H7 (cell line): ENCODE data around the gene NDFIP1. TPM values are rescaled to one million over a fixed set of nuclear protein-coding genes. Genes with fewer than 3 reads are reported as not detected.
A peak's percentile ranks its signal among the peaks of the same experiment; 100 is the strongest.
"Not testable (repeated sequence)": the region's sequence is repeated elsewhere in the genome, so short reads cannot be mapped to it uniquely, and the experiment has no call there.

Experiments
- DNase-seq: peaks from one replicate; pipeline ENCODE4 v3.0.0; 2012
- H3K27me3 ChIP-seq: 2 replicates; pipeline ENCODE4 v1.6.0; 2011; ENCODE audit warnings: mild to moderate bottlenecking, low read length; ENCODE audit not compliant: control insufficient read depth, insufficient read depth
- H3K36me3 ChIP-seq: replicated peaks from 2 replicates; pipeline ENCODE4 v1.5.1; 2011; ENCODE audit warnings: low read length; ENCODE audit not compliant: control insufficient read depth, insufficient read depth
- H3K4me3 ChIP-seq: 2 replicates; pipeline ENCODE4 v1.5.1; 2011; ENCODE audit warnings: low read depth, mild to moderate bottlenecking, control low read depth, low read length, moderate library complexity; ENCODE audit not compliant: insufficient read depth
- total RNA-seq: library from RNA; depleted of rRNA; stranded (reverse); fragments of >200 nt; shearing (Covaris generic); gene quantifications from 2 replicates; pipeline ENCODE4 v1.2.3, GENCODE V29; 2014

NDFIP1 gene
- total RNA-seq, 1 experiment from 2014 or later = 45.7 TPM

DNA sequence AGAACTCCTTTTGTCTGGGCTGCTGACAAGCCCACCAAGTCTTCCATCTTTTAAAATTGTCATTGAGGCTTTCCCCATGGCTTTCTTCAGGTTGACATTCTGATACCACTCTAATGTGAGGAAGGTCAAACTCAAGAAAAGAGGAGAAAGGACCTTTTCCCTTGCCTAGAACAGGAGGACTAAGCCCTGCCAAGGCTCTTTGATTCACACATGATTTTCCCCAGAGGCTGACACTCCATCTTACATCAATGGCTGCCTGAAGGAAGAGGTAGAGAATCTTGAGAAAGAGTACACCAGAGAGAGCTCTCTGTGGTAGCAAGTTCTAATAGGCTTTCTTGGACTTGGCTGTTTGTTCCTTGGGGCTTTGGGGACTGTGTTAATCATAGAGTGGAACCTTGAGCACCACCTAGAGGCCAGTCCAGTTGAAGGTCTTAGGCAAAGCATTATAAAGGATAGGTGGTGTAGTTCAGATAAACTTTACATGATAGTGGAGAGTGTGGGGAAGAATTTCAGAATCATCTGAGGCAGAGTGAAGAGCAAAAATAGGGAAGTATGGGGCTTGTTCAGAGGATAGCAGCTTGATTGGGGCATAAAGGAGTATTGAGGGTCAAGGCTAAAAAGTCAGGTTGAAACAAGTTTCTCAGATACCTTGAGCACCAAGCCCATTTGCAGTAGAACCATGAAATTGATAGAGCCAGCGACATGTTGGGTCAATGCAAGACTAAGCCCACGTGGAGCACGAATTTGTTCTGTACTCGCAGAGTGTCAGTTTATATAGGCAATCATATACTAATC is 36.7 kb downstream of the NDFIP1 start:
- peak; percentile 70 for DNase-seq
- H3K36me3 ChIP-seq = peaks cover 4% of the 10 kb centered on the region
- H3K4me3 ChIP-seq = no peak overlapping the region
- no peaks in the 10 kb centered on the region for H3K27me3 ChIP-seq

DNA sequence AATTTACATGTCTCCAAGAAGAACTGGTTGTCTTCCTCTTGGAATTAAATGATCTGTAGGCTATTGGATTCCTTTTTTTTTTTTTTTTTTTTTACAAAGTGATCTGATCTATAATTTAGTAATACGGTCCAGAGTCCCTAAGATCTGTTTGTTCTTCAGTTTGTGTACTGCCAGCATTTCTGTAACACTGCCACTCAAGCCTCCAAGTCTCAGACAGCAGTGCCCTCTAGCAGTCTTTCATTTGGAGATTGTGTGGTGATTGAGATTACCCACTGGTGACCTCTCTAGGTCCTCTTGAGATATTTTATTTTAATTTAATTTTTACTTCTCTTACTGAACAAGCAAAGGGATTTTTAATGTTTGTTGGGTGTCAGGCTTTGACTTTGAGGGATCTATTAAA is 40.8 kb downstream of the NDFIP1 start:
- peaks cover 4% of the 10 kb centered on the region for H3K36me3 ChIP-seq
- DNase-seq = no peak
- H3K4me3 ChIP-seq = no peak overlapping the region
- H3K27me3 ChIP-seq = no peaks in the 10 kb centered on the region

DNA sequence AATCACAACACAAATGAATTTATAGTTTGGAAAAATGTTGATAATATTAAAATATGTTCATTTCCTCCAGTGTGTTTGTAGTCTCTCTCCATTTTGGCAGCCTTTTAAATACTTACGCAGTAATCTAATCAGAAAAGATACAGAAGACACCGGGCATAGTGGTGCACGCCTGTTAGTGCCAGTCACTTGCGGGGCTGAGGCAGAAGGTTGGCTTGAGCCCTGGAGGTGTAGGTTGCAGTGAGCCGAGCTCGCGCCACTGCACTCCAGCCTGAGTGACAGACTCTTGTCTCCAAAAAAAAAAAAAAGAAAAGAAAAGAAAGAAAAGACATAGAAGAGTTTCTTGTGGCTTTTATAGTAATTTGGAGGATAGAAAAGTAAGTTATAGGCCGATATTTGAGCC is 41.9 kb downstream of the NDFIP1 start:
- DNase-seq = no peak
- no peak overlapping the region for H3K4me3 ChIP-seq
- H3K27me3 ChIP-seq = no peaks in the 10 kb centered on the region
- 0 out of 2 replicates have a peak, but pooled peaks cover 2% of the 10 kb centered on the region for H3K36me3 ChIP-seq

DNA sequence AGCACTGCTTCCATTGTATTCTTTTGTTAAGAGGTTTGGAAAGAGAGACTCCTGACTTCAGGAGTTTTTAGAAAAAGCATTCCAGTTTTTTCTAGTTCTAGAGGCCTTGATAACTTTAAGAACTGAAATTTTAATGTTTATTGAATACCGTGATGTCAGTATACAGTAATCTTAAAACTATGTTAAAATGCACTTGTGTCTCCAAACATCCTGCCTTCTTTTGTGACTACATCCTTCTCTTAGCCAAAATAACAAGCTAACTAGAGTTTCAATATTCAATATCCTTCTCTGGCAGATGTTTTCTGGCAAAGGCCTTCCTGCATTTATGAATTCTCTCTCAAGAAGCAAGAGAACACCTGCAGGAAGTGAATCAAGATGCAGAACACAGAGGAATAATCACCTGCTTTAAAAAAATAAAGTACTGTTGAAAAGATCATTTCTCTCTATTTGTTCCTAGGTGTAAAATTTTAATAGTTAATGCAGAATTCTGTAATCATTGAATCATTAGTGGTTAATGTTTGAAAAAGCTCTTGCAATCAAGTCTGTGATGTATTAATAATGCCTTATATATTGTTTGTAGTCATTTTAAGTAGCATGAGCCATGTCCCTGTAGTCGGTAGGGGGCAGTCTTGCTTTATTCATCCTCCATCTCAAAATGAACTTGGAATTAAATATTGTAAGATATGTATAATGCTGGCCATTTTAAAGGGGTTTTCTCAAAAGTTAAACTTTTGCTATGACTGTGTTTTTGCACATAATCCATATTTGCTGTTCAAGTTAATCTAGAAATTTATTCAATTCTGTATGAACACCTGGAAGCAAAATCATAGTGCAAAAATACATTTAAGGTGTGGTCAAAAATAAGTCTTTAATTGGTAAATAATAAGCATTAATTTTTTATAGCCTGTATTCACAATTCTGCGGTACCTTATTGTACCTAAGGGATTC is 43.1 kb downstream of the NDFIP1 start:
- no peak overlapping the region for H3K4me3 ChIP-seq
- DNase-seq = peak; percentile 51
- H3K36me3 ChIP-seq = no peaks in the 10 kb centered on the region
- H3K27me3 ChIP-seq = no peaks in the 10 kb centered on the region

DNA sequence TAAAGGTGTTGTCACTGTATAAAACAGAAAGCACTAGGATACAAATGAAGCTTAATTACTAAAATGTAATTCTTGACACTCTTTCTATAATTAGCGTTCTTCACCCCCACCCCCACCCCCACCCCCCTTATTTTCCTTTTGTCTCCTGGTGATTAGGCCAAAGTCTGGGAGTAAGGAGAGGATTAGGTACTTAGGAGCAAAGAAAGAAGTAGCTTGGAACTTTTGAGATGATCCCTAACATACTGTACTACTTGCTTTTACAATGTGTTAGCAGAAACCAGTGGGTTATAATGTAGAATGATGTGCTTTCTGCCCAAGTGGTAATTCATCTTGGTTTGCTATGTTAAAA is 43.8 kb downstream of the NDFIP1 start:
- DNase-seq = peak; percentile 69
- no peaks in the 10 kb centered on the region for H3K36me3 ChIP-seq
- no peaks in the 10 kb centered on the region for H3K27me3 ChIP-seq
- no peak overlapping the region for H3K4me3 ChIP-seq

DNA sequence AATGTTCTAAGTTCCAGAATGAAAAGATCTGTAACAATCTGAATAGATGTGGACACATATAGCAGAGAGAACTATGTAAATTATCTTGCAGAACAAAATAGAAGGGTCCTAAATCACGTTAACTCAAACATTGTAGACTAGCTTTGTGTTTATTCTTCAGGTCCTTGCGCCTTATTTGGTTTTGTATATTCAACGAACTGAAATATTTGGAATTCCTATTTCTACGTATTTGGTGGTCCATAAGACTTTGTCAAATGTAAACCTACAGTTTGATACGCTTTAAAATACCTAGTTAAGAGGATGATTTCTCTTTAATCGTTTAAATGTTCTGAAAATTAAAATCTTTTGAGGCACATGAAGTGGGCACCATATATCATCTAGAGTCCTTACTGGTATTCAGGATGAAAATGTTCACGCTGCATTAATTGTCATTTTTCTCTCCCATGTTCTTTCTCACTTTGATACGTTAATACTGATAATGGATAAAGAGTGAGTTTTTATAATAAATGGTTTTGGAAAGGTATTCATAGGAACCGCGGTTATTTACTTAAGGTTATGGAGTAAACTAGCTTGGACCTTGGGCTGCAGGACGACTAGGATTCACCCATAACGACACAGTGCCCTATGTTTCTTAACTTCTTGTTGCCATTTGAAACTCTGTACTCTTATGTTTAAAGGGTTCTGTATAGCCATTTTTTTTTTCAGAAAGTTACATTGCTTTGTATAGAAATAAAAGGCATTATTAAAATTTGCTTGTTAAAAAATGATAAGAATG is 45.3 kb downstream of the NDFIP1 start:
- Histone ChIP-seq H3K36me3 (no peaks in the 10 kb centered on the region), H3K27me3 (no peaks in the 10 kb centered on the region), H3K4me3 (no peak overlapping the region)
- DNase-seq = no peak

DNA sequence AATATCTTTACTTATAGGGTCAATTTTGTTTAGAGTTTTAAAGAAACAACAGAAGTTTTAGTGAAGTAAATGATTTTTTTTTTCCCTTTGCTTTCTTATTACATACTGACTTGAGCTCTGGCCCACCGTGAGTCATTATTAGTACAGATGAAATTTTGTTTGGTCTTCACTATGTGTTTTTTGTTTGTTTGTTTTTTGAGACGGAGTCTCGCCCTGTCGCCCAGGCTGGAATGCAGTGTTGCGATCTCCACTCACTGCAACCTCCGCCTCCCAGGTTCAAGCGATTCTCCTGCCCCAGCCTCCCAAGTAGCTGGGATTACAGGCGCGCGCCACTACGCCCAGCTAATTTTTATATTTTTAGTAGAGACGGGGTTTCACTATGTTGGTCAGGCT is 45.9 kb downstream of the NDFIP1 start:
- H3K27me3 ChIP-seq, H3K36me3 ChIP-seq, H3K4me3 ChIP-seq, DNase-seq: not testable (repeated sequence)

DNA sequence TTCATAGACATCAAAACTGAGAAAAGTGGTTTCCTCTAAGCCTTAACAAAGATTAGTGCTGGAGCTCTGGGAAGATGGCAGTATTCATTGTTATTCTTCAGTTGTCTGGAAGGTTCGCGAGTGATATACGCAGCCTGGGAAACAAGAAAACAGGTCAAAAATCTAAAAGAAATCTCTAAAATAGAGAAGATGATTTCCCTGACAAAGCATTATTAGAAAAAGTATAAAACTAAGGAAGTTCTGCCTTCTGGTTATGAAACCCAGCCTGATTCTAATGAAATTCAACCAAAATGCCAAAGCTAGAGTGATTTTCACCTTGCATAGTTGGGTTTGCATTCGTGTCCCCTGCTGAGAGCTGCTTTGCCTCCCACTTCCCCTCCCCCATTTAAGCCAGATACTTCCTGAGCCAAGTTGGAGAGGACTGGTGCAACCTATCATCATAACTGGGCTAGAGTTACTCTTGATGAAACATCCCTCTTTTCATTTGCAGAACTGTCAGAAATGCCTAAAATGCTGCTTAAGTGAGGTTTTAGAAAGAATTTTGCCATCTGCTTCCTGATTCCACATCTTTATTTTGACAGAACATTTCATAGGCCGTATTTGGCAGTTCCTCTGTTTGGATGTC is 48.4 kb downstream of the NDFIP1 start:
- Histone ChIP-seq H3K36me3 (no peaks in the 10 kb centered on the region), H3K27me3 (no peaks in the 10 kb centered on the region), H3K4me3 (no peak overlapping the region)
- peak; percentile 57 for DNase-seq

DNA sequence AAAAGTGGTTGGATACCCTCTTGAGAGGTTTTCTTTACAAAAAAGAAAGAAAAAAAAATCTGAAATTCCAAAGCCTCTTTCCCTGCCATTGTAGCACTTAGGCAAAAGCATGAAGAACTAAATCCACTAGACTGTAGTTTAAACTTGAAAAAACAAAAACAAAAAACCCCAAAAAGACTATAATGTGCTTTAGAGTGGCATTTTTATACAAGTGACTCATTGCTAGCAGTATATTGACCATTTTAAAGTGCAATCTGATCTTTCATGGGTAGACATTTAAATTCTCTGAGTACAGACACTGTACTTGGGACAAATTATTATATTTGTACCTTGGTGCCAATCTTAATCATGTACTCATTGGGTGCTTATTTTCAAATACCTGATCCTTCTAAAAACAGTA is 50.8 kb downstream of the NDFIP1 start:
- no peak for DNase-seq
- Histone ChIP-seq H3K4me3 (no peak overlapping the region), H3K27me3 (no peaks in the 10 kb centered on the region), H3K36me3 (no peaks in the 10 kb centered on the region)

DNA sequence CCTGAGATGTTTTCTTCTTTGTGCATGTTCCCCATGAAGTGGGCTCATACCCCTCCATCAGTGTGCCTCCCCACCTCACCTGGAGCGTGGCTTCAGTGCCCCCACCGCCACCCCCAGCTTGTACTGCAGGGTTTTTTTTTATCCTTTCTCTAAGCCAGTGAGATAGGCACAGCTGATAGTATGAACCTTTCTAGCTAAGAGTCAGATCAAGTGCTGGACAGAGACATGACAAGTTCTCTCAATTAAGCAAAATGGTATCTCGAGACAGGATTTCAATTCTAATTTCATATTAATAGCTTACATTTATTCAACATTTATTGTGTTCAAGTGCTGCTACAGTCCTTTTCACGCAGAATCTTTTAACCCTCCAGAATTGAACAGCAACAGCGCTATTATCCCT is 55.7 kb downstream of the NDFIP1 start:
- DNase-seq = no peak
- no peak overlapping the region for H3K4me3 ChIP-seq
- H3K36me3 ChIP-seq = no peaks in the 10 kb centered on the region
- no peaks in the 10 kb centered on the region for H3K27me3 ChIP-seq

DNA sequence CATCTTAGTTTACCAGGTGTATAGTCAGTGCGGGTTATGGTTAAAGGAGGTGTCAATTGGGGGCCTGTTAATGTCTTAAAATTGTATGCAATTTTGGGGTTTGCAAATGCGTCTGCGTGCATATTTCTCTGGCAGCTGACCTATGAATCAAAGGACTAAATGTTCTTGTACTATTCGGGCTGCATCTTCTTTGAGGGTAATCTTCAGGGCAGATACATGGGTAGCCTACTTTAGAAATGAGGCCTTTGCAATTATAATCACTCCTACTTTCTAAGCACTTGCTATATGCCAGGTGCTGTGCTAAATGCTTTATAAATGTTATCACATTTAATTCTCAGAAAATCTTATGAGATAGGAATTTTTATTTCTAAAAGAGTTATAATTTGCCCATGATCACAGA is 58.2 kb downstream of the NDFIP1 start:
- no peaks in the 10 kb centered on the region for H3K36me3 ChIP-seq
- no peaks in the 10 kb centered on the region for H3K27me3 ChIP-seq
- no peak overlapping the region for H3K4me3 ChIP-seq
- no peak for DNase-seq

DNA sequence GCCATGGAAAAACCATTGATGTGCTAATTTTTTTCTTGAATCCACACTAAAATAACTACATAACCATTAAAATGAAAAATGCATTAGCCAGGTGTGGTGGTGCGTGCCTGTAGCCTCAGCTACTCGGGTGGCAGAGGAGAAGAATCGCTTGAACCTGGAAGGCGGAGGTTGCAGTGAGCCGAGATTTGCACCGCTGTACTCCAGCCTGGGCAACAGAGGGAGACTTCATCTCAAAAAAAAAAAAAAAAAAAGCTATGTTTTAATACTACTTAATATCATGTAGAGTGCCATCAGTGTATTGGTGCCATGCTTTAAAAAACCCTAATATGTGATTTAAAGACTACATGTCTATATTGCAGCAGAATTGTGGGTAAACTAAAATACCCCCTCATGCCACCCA is 58.9 kb downstream of the NDFIP1 start:
- Histone ChIP-seq H3K27me3 (no peaks in the 10 kb centered on the region), H3K4me3 (no peak overlapping the region), H3K36me3 (no peaks in the 10 kb centered on the region)
- no peak for DNase-seq

DNA sequence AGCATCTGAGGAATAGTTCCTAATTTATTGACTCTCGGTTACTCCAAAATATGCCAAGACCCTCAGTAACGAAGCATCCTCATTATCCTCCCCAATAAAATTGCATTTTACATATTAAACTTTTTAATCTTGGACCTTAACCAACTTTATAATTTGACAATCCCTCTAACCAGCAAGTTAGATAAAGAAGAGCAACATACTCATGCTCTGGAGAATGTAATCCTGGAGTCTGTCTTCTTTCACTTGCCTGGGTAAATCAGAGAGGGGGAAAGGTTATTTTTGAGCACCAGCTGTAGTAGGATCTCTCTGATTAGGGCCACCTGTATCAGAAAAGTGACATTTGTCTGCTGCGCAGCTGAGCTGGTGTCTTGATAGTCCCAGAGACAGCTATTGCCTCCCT is 59.8 kb downstream of the NDFIP1 start:
- Histone ChIP-seq H3K27me3 (no peaks in the 10 kb centered on the region), H3K4me3 (no peak overlapping the region), H3K36me3 (no peaks in the 10 kb centered on the region)
- no peak for DNase-seq

DNA sequence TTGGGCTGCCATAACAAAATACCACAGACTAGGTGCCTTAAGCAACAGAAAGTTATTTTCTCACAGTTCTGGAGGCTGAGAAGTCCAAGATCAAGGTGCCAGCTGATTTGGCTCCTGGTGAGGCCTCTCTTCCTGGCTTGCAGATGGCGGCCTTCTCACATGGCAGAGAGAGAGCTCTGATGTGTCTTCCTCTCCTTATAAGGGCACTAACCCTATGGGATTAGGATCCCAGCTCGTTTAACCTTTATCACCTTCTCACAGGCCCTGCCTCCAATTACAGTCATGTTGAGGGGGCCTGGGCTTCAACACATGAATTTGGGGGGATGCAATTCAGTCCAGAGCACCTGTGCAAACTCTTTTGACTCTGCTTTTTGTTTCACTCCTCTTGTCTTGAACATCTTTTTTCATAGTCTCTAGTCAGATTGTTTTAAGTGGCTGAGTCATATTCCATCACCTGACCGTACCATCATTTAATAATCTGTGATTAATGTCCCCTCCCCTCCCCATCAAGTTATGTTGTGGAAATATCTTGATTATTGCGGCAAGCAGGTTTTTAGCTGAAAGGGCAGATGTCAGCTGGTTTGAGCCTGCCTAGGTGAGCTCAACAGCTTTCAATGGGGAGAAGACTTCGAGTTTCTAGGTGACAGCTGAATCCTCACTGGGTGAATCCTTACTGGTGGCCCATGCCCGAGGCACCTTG is 61.8 kb downstream of the NDFIP1 start:
- Histone ChIP-seq H3K27me3 (no peaks in the 10 kb centered on the region), H3K4me3 (no peak overlapping the region), H3K36me3 (no peaks in the 10 kb centered on the region)
- no peak for DNase-seq
